Measurements from ENCODE around the gene HMX3. TPM values are rescaled to one million over a fixed set of nuclear protein-coding genes. Genes with fewer than 3 reads are reported as not detected.
A peak's percentile ranks its signal among the peaks of the same experiment; 100 is the strongest.

Gene HMX3
- total RNA-seq, 1 donor from 2014 or later = 0.77 TPM

DNA sequence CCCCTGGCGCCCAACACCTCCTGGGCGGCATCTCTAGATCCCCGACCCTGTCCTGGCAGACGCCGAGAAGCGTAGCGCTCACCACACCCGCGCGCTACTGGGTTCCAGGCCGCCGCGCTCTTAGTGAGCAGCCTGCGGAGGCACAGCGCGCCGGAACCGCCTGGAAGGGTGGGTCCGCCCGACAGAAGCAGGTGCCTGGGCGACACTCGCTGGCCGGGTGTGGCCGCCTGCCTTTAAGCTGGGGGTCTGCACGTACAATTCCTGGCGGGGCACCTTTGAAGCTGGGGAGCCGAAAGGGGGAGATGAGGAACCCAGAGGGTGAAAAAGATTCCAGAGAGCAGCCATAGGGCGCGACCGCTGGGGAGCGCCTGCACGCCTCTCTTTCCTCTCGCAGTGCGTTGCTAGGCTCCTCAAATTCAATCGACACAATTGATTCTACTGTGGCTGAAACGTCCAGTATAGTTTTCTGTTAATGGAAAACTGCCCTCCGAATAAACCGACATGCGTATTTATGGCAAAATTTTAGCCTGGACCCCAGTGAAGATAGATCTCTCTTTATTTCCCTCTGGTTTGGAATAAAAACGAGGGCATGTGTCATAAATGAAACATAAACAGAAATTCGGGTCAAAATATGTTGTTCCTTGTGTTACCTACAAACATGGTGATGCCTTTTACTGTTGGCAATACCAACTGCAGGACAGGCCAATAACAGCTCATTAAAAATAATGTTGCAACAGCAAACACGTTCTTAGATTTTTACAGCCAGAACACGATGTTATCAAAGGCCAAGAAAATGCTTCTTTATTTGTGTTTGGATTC lies 4.6 kb downstream of the HMX3 start:
- peaks cover 89% of the 10 kb centered on the region for H3K27me3 Mint-ChIP-seq
- no peaks in the 10 kb centered on the region for H3K9me3 Mint-ChIP-seq
- peaks cover 21% of the 10 kb centered on the region for H3K4me1 Mint-ChIP-seq (ENCODE audit: unreplicated experiment)
- TF ChIP-seq CTCF (conservative IDR thresholded peaks at IDR 0.05) = no peak
- DNase-seq (ENCODE audit: extremely low spot score, unreplicated experiment) = no peak
- H3K36me3 Mint-ChIP-seq = no peaks in the 10 kb centered on the region
- H3K4me3 Mint-ChIP-seq = peak overlapping the region; percentile 80
- peak overlapping the region; percentile 18 for H3K27ac Mint-ChIP-seq

DNA sequence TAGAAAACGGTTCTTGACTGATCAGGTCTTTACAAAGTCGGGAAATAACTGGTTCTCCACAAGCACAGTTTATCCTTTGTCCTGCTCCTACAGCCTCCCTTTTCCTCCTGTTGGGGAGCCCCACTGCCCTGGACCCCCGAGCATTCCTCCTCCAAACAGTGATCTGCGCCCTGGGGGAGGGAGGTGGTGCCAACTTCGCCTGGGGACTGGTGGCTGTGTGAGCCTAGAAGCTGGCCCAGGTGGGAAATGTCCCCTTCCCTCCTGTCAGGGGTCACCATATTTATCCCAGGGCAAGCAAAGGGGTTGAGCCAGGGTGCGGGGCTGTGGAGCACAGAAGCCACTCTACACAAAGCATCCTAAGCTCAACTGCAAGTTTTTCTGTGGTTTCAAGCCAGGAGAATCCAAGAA lies 5.2 kb downstream of the HMX3 start:
- Mint-ChIP-seq H3K4me3 (no peak overlapping the region), H3K9me3 (no peaks in the 10 kb centered on the region), H3K27me3 (peaks cover 96% of the 10 kb centered on the region), H3K4me1 (ENCODE audit: unreplicated experiment) (peaks cover 21% of the 10 kb centered on the region), H3K36me3 (no peaks in the 10 kb centered on the region), H3K27ac (no peak overlapping the region)
- TF ChIP-seq CTCF (conservative IDR thresholded peaks at IDR 0.05) = no peak
- DNase-seq (ENCODE audit: extremely low spot score, unreplicated experiment) = no peak

DNA sequence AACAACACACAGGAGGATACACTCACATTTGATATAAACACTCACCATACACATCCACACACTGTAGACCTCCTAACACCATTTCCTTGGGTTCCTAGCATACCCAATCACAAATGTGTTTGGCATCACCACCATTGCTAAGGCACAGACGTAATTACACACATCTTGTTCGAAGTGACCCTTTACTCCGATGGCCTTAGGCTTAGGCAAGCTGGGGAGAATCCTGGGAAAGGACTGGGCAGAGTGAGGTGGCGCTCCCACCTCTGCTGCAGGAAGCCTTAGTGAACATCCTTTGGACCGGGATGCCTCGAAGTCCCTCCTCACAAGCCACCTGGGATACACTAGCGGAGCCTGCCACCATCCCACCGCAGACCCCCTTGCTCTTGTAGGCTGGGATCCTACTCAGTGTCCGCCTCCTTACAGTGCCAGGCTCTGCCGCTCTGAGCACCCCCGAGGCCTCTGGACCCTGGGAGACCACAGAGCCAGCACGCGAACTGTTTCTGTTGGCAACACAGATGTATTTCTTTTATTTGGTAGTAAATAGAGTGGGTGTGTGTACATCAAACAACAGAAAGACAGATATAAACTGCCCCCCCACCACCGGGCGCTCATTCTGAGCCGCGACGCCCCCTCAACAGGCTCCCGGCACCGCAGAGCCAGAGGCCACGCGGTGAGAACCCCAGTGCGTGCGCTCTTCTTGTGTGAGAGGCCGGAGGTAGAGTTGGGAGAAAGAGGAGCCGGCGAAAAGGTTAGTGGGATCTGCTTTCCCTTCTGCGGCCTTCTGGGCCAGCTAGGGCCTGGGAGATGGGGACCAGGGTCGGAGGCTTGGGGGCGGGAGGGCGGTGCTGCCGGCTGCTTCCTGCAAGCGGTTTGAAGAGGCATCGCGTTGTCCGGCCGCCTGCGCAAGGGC lies 6.3 kb downstream of the HMX3 start:
- Mint-ChIP-seq H3K27me3 (peaks cover 96% of the 10 kb centered on the region), H3K4me3 (no peak overlapping the region), H3K4me1 (ENCODE audit: unreplicated experiment) (peaks cover 21% of the 10 kb centered on the region), H3K27ac (no peak overlapping the region), H3K9me3 (no peaks in the 10 kb centered on the region), H3K36me3 (no peaks in the 10 kb centered on the region)
- no peak for TF ChIP-seq CTCF (conservative IDR thresholded peaks at IDR 0.05)
- no peak for DNase-seq (ENCODE audit: extremely low spot score, unreplicated experiment)

DNA sequence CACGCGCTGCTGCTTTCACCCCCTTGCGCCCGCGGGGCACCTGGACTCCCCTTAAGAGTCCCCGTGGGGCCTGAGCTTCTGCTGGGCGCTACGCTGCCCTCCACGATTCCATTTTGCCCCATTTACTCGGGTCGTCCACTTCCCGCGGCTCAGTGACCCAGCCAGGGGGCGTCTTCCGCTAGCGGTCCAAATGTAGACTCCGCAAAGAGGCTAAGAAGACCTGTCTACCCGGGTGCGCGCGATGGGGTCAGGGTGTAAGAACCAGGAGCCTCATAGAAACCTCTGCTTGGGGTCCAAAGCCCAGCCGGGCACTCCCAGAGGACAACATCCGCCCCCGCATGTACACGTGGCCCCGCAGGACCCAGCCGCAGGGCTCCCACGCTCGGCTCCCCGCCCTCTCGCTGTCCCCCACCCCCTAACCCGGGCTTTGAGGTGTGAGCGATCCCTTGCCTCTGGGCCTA lies 7.0 kb downstream of the HMX3 start:
- no peaks in the 10 kb centered on the region for H3K36me3 Mint-ChIP-seq
- no peaks in the 10 kb centered on the region for H3K9me3 Mint-ChIP-seq
- H3K27me3 Mint-ChIP-seq = peaks cover 96% of the 10 kb centered on the region
- H3K27ac Mint-ChIP-seq = no peak overlapping the region
- peak; percentile 17 for TF ChIP-seq CTCF (conservative IDR thresholded peaks at IDR 0.05)
- no peak overlapping the region for H3K4me3 Mint-ChIP-seq
- H3K4me1 Mint-ChIP-seq (ENCODE audit: unreplicated experiment) = peaks cover 21% of the 10 kb centered on the region
- no peak for DNase-seq (ENCODE audit: extremely low spot score, unreplicated experiment)

DNA sequence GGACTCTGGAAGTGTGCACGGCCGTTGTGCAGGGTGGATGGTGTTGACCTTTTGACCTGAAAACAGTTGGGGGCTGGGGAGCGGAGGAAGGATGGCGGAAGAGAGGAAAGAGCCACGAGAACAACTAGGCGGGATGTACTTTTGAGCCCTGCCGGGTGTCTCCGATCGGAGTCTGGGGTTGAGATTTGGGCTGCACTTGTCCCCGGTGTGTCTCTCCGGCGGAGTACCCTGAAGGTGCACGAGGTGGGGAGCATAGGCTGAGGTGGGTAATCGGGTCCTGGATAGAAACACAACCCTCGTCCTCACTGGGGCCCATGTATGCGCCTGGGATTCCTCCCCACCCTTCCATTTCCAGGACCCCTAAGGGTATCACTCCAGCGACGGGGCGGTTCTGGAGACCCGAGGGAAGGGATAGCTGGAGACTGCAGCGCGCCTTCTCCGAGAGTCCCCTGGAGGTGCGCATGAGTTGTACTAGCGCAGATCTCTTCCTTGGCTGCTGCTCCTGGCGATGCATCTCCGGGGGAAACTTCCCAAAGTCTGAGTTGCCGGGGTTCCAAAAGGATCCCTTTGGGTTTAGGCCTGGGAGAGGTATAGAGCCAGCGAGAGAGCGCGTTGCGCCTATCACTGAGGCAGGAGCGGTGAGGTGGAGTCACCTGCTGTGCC lies 7.5 kb downstream of the HMX3 start:
- Mint-ChIP-seq H3K4me1 (ENCODE audit: unreplicated experiment) (peaks cover 21% of the 10 kb centered on the region), H3K4me3 (no peak overlapping the region)

More for the DNA sequence above, 7.5 kb downstream of the HMX3 start:
- no peak for TF ChIP-seq CTCF (conservative IDR thresholded peaks at IDR 0.05)
- Mint-ChIP-seq H3K36me3 (no peaks in the 10 kb centered on the region), H3K27ac (no peak overlapping the region), H3K9me3 (no peaks in the 10 kb centered on the region), H3K27me3 (peaks cover 94% of the 10 kb centered on the region)
- DNase-seq (ENCODE audit: extremely low spot score, unreplicated experiment) = no peak
